Memory B cell (primary cell): ENCODE data around the gene UTP25.

ENCODE experiments used
- ATAC-seq: fragments of 150-1000 bp; cut with Tn5 transposase; 2 replicates; pipeline ENCODE4 v1.10.0; 2021; ENCODE audit warnings: low read depth, mild to moderate bottlenecking, moderate library complexity
- DNase-seq, 2 donors: peaks; one replicate each; pipeline ENCODE4 v3.0.0; 2022; ENCODE audit warnings: low spot score in 2 of 2
- H3K27ac Mint-ChIP-seq: one replicate; pipeline ENCODE4 v1.8.0; 2022; ENCODE audit warnings: mild to moderate bottlenecking, moderate library complexity, mixed read lengths
- H3K27me3 Mint-ChIP-seq: one replicate; pipeline ENCODE4 v1.8.0; 2022; ENCODE audit warnings: mixed read lengths
- H3K36me3 Mint-ChIP-seq: one replicate; pipeline ENCODE4 v1.8.0; 2022; ENCODE audit warnings: mild to moderate bottlenecking, mixed read lengths
- H3K4me1 Mint-ChIP-seq: one replicate; pipeline ENCODE4 v1.8.0; 2022; ENCODE audit warnings: mixed read lengths
- H3K4me3 Mint-ChIP-seq: one replicate; pipeline ENCODE4 v1.8.0; 2022; ENCODE audit warnings: mild to moderate bottlenecking, moderate library complexity, mixed read lengths
- H3K9me3 Mint-ChIP-seq: one replicate; pipeline ENCODE4 v1.8.0; 2022; ENCODE audit warnings: mixed read lengths

The UTP25 gene

DNA sequence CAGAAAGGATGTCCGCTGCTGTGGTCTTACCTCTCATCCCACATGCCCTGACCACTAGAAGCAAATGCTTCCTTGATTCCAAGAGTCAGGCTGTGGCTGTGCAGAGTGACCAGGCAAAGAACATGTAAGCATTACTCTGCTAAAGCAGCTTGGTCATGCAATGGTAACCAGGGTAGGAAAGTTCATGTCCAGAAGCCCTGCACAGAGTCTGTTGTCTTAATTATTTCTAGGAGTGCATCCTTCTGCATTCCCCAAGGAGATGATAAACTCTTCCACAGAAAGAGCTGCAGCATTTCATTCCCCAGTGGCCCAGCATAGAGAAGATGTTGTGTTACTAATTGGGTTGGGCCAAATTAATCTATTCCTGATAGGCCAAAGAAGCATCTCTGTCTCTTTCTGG lies 10.1 kb upstream of the UTP25 start:
- Mint-ChIP-seq H3K4me1 (peaks cover 2% of the 10 kb centered on the region), H3K27me3 (peaks cover 21% of the 10 kb centered on the region), H3K27ac (no peak overlapping the region), H3K4me3 (no peak overlapping the region), H3K9me3 (no peaks in the 10 kb centered on the region), H3K36me3 (no peaks in the 10 kb centered on the region)
- no peak for DNase-seq
- no peak for ATAC-seq

DNA sequence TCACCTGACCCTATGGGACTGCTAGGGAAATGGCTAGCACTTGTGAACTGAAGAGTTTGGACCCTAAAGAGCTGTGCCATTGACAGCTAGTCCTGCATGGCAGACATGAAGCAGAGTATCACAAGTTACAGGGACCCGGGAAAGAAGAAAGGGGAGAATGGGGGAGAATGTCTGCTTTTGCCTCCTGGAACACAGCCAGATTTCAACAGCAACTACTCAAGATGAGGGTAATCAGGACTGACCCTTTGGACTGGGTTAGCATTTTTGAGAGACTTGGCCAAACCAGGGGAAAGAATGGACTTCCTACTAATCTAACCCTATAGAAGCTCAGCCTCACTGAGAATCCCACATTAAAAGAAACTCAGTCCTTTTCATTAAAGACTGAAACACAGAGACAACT lies 8.7 kb upstream of the UTP25 start:
- H3K9me3 Mint-ChIP-seq, result no peaks in the 10 kb centered on the region
- H3K4me3 Mint-ChIP-seq, result no peak overlapping the region
- DNase-seq (no peak), ATAC-seq (no peak)
- no peaks in the 10 kb centered on the region for H3K36me3 Mint-ChIP-seq
- H3K4me1 Mint-ChIP-seq, result peaks cover 6% of the 10 kb centered on the region
- no peak overlapping the region for H3K27ac Mint-ChIP-seq
- H3K27me3 Mint-ChIP-seq, result peaks cover 24% of the 10 kb centered on the region

DNA sequence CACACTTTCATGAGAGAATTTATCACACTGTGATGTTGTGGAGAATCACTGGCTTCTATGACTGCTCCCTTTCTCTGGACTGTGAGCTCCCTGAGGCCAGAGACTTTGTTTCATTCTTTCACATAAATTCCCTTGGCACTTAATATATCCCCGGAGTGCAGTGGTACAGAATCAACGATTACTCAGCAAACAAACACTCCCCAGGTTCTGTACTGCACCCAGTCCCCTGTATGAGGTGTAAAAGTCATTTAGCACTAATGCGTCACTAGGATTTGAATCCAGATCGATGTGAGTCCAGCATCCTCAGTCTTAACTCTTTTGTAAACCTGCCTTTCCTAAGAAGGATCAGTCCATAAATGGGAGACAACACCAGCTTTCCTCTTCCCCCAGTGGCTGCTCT lies 6.8 kb upstream of the UTP25 start:
- no peaks in the 10 kb centered on the region for H3K36me3 Mint-ChIP-seq
- no peak overlapping the region for H3K4me3 Mint-ChIP-seq
- H3K27me3 Mint-ChIP-seq, result peaks cover 24% of the 10 kb centered on the region
- no peak overlapping the region for H3K27ac Mint-ChIP-seq
- no peak for ATAC-seq
- no peaks in the 10 kb centered on the region for H3K9me3 Mint-ChIP-seq
- DNase-seq, result no peak
- H3K4me1 Mint-ChIP-seq, result peaks cover 6% of the 10 kb centered on the region

DNA sequence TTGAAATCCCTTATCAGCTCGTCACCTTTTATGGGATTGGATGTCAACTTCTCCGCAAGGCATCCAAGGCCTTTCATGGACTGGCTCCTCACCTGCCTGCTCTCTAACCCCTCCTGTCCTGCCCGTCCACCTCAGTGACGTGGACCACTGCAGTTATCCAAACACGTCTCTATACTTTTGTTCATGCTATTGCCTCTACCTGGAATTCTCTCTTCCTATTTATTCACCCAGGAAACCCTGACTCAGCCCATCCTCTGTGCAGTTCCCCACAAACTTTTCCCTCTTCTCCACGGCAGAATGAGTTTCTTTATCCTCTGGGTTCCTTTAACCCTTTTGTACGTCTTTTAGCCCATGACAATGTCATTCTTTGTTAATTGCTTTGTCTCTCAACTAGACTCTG lies 5.1 kb upstream of the UTP25 start:
- no peaks in the 10 kb centered on the region for H3K9me3 Mint-ChIP-seq
- no peak overlapping the region for H3K27ac Mint-ChIP-seq
- DNase-seq (no peak), ATAC-seq (no peak)
- no peak overlapping the region for H3K4me3 Mint-ChIP-seq
- H3K27me3 Mint-ChIP-seq, result peaks cover 19% of the 10 kb centered on the region
- peaks cover 9% of the 10 kb centered on the region for H3K4me1 Mint-ChIP-seq
- no peaks in the 10 kb centered on the region for H3K36me3 Mint-ChIP-seq

DNA sequence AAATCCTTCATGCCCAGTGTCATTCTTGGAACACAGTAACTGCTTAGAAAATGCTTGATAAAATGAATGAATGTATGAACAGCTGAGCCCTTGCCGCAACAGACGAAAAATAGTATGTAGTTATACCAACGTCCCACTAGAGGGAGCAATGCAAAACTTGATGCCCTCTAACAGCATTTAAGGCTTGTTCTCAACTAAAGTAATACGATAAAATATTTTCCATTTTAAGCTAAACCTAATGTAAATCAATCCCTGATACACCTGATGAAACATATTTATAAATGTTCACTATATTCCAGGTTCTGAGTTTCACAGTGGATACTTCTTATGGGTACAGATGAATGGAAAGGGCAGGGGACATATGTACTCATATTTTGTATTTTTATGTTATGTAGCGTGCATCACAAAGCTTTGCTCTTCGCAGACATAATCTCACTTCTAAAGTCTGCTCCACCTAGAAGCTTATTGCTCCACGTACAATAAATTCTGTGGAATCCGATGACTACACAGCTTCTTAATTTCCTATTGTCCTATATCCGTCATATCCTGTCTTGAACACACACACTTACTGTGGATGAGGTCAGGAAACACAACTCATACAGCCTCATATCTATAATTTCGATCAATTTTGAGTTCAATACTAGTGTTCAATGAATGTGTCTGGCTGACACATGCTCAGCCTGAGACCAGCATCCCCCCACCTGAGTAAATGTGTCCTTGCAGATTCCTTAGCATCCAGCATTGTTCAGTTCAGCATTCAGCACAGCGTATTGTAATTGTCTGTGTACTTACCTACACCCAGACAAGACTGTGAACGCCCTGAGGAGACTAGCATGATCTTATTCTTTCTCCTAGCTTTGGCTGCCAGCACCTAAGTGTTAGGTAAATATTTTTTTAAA lies 4.4 kb upstream of the UTP25 start:
- DNase-seq (peak in 1 of 2 donors; percentile 9), ATAC-seq (peak; percentile 23)
- Mint-ChIP-seq H3K27ac (no peak overlapping the region), H3K36me3 (no peaks in the 10 kb centered on the region), H3K4me1 (peaks cover 9% of the 10 kb centered on the region), H3K9me3 (no peaks in the 10 kb centered on the region), H3K27me3 (peaks cover 18% of the 10 kb centered on the region), H3K4me3 (no peak overlapping the region)

DNA sequence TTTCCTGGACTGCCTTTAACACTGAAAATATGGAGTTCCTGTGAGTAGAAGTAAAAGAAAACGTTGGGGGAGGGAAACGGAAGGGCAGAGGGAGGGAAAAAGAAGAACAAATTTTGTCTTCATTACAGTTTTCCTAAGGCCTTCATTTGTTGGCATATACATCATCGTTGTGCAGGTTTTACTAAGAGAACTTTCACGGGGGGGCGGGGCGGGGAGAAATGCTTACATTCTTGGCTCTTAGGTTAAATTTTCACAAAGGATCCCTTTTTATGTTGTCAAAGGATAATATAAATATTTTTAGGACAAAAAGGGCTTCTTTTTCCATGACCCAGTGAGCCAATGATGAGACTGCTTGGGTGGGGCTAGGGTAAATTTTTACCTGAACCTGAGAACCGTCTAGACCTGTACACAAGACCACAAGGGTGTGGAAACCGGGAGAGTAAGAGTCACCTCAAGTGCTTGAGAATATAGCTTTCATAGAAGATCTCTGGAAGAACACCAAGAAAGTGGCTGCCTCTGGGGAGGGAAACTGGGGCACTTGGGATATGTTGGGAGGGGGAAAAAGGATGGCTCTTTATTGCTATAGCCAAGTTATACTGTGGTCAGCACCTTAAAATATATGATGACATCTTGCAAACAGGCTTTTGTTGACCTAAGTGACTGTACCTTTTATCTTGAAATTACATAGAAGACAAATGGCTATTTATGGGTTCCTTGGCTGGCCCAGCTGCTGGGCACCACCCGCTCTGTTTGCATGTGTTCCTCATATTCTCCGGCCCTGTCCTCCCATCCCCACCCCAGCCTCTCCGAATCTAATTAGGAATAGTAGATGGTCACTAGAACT lies 2.0 kb upstream of the UTP25 start:
- H3K36me3 Mint-ChIP-seq, result peaks cover 2% of the 10 kb centered on the region
- no peak overlapping the region for H3K4me3 Mint-ChIP-seq
- DNase-seq, result no peak
- H3K27ac Mint-ChIP-seq, result peak overlapping the region; percentile 62
- peaks cover 12% of the 10 kb centered on the region for H3K27me3 Mint-ChIP-seq
- no peak for ATAC-seq
- no peaks in the 10 kb centered on the region for H3K9me3 Mint-ChIP-seq
- peaks cover 18% of the 10 kb centered on the region for H3K4me1 Mint-ChIP-seq

DNA sequence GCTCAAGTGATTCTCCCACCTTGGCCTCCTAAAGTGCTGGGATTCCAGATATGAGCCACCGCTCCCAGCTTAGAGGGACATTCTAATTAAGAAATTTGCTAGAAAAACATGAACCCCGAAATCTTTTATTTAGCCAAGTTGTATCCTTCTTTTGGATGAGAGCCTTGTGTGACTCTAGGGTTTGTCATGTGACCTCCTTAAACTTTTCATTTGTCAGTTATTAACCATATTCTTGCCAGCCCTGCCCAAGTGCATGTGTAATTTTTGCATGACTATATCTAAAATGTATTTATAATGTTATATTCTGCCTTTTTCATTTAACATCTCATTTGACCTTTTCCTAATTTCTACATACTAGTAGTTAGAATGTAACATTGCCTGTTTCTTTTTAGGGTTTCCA lies 1.9 kb downstream of the UTP25 start:
- no peak for ATAC-seq
- Mint-ChIP-seq H3K27me3 (no peaks in the 10 kb centered on the region), H3K27ac (no peak overlapping the region), H3K9me3 (no peaks in the 10 kb centered on the region), H3K4me1 (peaks cover 17% of the 10 kb centered on the region), H3K36me3 (peaks cover 26% of the 10 kb centered on the region), H3K4me3 (peak overlapping the region; percentile 73)
- DNase-seq, result no peak

DNA sequence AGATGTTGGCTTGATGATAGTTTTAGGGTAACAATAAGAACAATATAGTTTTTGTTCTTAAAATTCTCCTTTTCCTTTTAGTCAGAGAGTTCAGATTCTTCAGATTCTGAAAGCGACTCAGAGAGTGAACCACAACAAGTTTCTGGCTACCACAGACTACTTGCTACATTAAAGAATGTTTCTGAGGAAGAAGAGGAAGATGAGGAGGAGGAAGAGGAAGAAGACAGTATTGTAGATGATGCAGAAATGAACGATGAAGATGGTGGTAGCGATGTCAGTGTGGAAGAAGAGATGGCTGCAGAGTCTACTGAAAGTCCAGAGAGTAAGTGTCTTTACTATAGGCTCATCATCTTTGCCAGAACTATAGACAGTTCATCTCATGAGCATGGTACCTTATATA lies 3.0 kb downstream of the UTP25 start:
- Mint-ChIP-seq H3K27me3 (no peaks in the 10 kb centered on the region), H3K36me3 (peaks cover 29% of the 10 kb centered on the region), H3K4me1 (peaks cover 17% of the 10 kb centered on the region), H3K27ac (no peak overlapping the region), H3K4me3 (no peak overlapping the region), H3K9me3 (no peaks in the 10 kb centered on the region)
- DNase-seq (no peak), ATAC-seq (no peak)

DNA sequence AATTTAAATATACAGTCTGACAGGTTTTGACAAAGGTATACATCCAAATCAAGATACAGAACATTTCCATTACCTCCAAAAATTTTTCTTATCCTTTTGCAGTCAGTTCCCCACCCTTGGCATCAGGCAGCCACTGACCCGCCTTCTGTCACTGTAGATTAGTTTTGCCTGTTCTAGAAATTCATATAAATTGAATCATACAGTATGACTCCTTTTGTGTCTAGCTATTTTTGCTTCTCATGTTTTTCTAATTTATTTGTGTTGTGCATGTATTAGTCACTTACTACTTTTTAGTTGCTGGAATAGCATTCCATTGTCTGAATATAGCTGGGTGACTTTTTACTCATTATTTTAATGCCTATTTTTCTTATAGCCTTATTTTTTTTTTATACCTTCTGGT lies 3.8 kb downstream of the UTP25 start:
- Mint-ChIP-seq H3K36me3 (peaks cover 32% of the 10 kb centered on the region), H3K27me3 (no peaks in the 10 kb centered on the region), H3K4me3 (no peak overlapping the region), H3K9me3 (no peaks in the 10 kb centered on the region), H3K27ac (no peak overlapping the region), H3K4me1 (peaks cover 17% of the 10 kb centered on the region)
- DNase-seq, result no peak
- ATAC-seq, result no peak

DNA sequence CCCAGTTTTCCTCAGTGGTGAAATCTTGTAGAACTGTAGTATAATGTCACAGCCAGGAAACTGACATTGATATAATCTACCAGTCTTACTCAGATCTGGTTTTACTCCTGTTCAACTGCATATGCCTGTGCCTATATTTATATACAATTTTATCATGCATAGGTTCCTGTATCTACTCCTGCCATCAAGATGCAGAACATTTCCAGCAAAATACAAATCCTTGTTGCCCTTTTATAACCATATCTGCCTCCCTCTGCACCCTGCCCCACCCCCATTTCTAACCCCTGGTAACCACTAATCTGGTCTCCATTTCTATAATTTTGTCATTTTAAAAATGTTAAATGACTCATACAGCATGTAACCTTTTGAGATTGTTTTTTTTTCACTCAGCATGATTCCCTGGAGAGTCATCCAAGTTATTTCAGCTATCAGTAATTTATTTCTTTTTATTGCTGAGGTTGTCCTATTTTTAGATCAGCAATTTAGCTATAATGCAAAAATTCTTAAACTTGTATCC lies 8.1 kb downstream of the UTP25 start:
- no peaks in the 10 kb centered on the region for H3K27me3 Mint-ChIP-seq
- ATAC-seq (no peak), DNase-seq (no peak)

DNA sequence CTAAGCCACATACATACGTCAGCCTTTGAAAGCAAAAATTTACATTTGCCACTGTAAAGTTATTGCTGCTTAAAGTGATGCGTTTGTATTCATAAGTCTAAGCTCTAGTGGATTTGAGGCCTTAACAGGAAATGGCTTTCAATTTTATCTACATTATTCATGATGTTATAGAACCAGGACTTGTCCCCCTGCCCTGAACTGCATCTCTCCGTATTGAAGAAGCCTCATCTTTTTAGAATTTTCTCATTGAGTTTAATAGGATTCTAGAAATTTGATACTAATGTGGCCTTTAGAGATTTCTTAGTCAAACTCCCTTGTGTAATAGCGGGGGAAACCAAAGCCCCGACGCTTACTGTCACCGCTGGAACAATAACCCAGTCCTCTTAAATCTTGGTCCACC lies 9.9 kb downstream of the UTP25 start:
- no peak for ATAC-seq
- peaks cover 4% of the 10 kb centered on the region for H3K4me1 Mint-ChIP-seq
- no peak overlapping the region for H3K27ac Mint-ChIP-seq
- peaks cover 55% of the 10 kb centered on the region for H3K36me3 Mint-ChIP-seq
- H3K27me3 Mint-ChIP-seq, result no peaks in the 10 kb centered on the region
- no peak for DNase-seq
- no peaks in the 10 kb centered on the region for H3K9me3 Mint-ChIP-seq
- no peak overlapping the region for H3K4me3 Mint-ChIP-seq

More for the DNA sequence above, 8.1 kb downstream of the UTP25 start:
- peaks cover 4% of the 10 kb centered on the region for H3K4me1 Mint-ChIP-seq
- H3K36me3 Mint-ChIP-seq, result peaks cover 57% of the 10 kb centered on the region
- no peak overlapping the region for H3K4me3 Mint-ChIP-seq
- H3K9me3 Mint-ChIP-seq, result no peaks in the 10 kb centered on the region
- H3K27ac Mint-ChIP-seq, result no peak overlapping the region

DNA sequence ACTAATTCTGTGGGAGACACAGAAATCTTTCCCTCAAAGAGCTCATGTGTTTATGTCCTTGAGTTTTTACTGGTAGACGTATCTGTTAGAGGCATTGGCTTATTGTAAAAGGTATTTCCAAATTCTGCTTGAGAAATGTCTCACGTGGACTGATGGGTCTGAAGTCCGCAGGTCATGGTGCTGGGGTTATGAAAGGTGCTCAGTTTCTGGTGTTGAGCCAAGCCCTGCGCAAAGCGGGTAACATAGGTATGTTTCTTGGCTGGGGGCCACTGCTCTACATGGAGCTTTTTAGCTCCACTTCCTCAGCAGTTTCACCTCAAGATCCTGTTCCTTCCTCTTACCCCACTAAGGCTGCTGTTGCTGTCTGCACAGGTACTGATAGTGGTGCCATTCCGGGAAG lies 10.8 kb downstream of the UTP25 start:
- DNase-seq (no peak), ATAC-seq (no peak)
- Mint-ChIP-seq H3K9me3 (no peaks in the 10 kb centered on the region), H3K36me3 (peaks cover 51% of the 10 kb centered on the region), H3K4me1 (peaks cover 4% of the 10 kb centered on the region), H3K27ac (no peak overlapping the region), H3K4me3 (no peak overlapping the region), H3K27me3 (no peaks in the 10 kb centered on the region)

DNA sequence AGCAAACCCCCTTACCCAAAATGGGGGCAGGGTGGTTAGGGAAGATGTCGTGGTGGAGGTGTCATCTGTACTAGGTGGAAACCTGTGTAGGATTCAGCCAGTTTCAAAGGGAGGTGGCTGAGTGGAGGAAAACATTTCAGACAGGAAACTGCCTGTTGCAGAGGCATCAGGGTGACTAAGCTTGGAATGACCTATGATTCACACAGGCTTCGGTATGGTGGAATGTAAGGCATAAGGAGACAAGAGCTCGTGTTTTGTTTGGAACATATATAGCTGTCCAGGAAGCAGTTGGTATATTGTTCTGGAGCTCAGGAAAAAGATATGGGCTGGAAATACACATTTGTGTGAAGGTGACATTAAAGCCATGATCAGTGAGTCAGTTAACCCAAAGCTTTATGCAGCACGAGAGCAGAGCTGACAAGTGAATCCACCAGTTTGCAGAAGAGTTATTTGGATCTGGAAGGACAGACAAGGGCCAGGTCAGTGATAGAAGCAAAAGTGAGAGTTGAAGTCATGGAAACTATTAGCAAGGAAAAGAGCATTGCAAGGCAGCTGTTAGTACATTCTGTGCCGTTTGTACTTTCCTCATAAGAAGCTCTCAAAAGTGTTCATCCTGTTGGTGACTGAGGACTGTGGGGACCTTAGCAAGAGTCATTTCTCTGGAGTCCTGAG lies 12.2 kb downstream of the UTP25 start:
- H3K36me3 Mint-ChIP-seq, result peaks cover 50% of the 10 kb centered on the region
- H3K4me3 Mint-ChIP-seq, result no peak overlapping the region
- no peaks in the 10 kb centered on the region for H3K4me1 Mint-ChIP-seq
- no peaks in the 10 kb centered on the region for H3K27me3 Mint-ChIP-seq
- H3K27ac Mint-ChIP-seq, result peak overlapping the region; percentile 38
- ATAC-seq (no peak), DNase-seq (no peak)
- H3K9me3 Mint-ChIP-seq, result no peaks in the 10 kb centered on the region

DNA sequence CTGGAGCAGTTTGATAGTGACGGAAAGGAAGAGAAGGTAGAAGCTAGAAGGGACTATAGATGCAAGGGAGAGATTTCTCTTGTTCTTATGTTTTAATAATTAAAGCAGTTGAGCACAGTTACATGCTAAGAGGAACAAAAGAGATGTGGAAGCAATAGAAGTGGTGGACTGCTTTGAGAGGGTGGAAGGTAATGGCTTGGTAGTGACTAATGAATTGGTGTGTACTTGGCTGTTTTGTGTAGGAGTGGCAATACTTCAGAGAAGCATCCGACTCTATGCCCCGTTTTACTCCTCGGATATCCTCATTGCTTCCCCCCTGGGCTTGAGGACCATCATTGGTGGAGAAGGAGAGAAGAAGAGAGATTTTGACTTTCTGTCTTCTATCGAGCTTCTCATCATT lies 12.8 kb downstream of the UTP25 start:
- Mint-ChIP-seq H3K36me3 (peaks cover 47% of the 10 kb centered on the region), H3K4me3 (no peak overlapping the region), H3K9me3 (no peaks in the 10 kb centered on the region), H3K4me1 (no peaks in the 10 kb centered on the region), H3K27me3 (no peaks in the 10 kb centered on the region), H3K27ac (peak overlapping the region; percentile 38)
- DNase-seq (no peak), ATAC-seq (no peak)
